Measurements from ENCODE around the gene LCN6. TPM values are rescaled to one million over a fixed set of nuclear protein-coding genes. Genes with fewer than 3 reads are reported as not detected.

LCN6 gene
- total RNA-seq, 1 experiment from 2014 or later = not detected

- TF ChIP-seq ZNF317 (CRISPR knock-in tag; IDR thresholded peaks at IDR 0.05; ENCODE audit: borderline replicate concordance, low read depth) (no peak), ZNF232 (CRISPR knock-in tag; IDR thresholded peaks at IDR 0.05) (no peak), ZNF121 (CRISPR knock-in tag; IDR thresholded peaks at IDR 0.05) (no peak), ZNF532 (CRISPR knock-in tag; IDR thresholded peaks at IDR 0.05; ENCODE audit: borderline replicate concordance) (no peak), ZNF671 (CRISPR knock-in tag; IDR thresholded peaks at IDR 0.05) (no peak; the same call in 1 of the 2 replicates), ELF4 (CRISPR knock-in tag; IDR thresholded peaks at IDR 0.05; ENCODE audit: low read depth) (no peak), ZBTB43 (CRISPR knock-in tag; IDR thresholded peaks at IDR 0.05) (peak; percentile 57; the same call in 1 of the 2 replicates), NR3C1 (CRISPR knock-in tag; conservative IDR thresholded peaks at IDR 0.05; ENCODE audit: low read depth) (no peak), NR1H2 (CRISPR knock-in tag; IDR thresholded peaks at IDR 0.05) (no peak), E2F1 (CRISPR knock-in tag; IDR thresholded peaks at IDR 0.05) (no peak), TEAD4 (CRISPR knock-in tag; IDR thresholded peaks at IDR 0.05) (no peak), ERG (CRISPR knock-in tag; IDR thresholded peaks at IDR 0.05) (no peak), ESRRA (CRISPR knock-in tag; IDR thresholded peaks at IDR 0.05; ENCODE audit: borderline replicate concordance) (no peak), ETV6 (CRISPR knock-in tag; IDR thresholded peaks at IDR 0.05) (peak; percentile 70), ATF3 (CRISPR knock-in tag; conservative IDR thresholded peaks at IDR 0.05) (no peak), ZNF396 (CRISPR knock-in tag; IDR thresholded peaks at IDR 0.05; ENCODE audit: borderline replicate concordance) (no peak), SMAD3 (CRISPR knock-in tag; IDR thresholded peaks at IDR 0.05; ENCODE audit: borderline replicate concordance) (peak; percentile 69; the same call in 1 of the 2 replicates), NR2C2 (CRISPR knock-in tag; IDR thresholded peaks at IDR 0.05) (no peak)
Measured at GRCh38 chr9:136728080-136728547, 20.2 kb downstream of the LCN6 start (continued).

- Mint-ChIP-seq H3K27me3 (ENCODE audit: low read depth) (no peaks in the 10 kb centered on the region), H3K4me1 (peaks cover 17% of the 10 kb centered on the region), H3K27ac (peak overlapping the region; percentile 99), H3K36me3 (peaks cover 36% of the 10 kb centered on the region), H3K4me3 (peak overlapping the region; percentile 99), H3K9me3 (no peaks in the 10 kb centered on the region)
- DNase-seq (ENCODE audit: low spot score) (no peak), ATAC-seq (no peak)
- CTCF ChIA-PET = interaction anchor here (0.6 to 3.4 kb wide), 14 partner anchors 7 to 337 kb away, joined by 3 to 17 read pairs (median 3); partner anchors contain the start of gene LCN8
- POLR2A ChIA-PET = no interaction called here
- no peak for TF ChIP-seq MXD4 (CRISPR knock-in tag; IDR thresholded peaks at IDR 0.05; ENCODE audit: borderline replicate concordance)
- TF ChIP-seq STAT6 (CRISPR knock-in tag; conservative IDR thresholded peaks at IDR 0.05; ENCODE audit: low read depth) = no peak
- no peak for TF ChIP-seq ZNF532 (CRISPR knock-in tag; IDR thresholded peaks at IDR 0.05; ENCODE audit: borderline replicate concordance)
- TF ChIP-seq ZNF219 (CRISPR knock-in tag; IDR thresholded peaks at IDR 0.05; ENCODE audit: borderline replicate concordance) = no peak
Measured at GRCh38 chr9:136726631-136727191, 21.6 kb downstream of the LCN6 start.

All from WTC11 (cell line).